Embryonic facial prominence (tissue), 1 donor: ENCODE data around the gene ITLN2.
"Not testable (repeated sequence)": the region's sequence is repeated elsewhere in the genome, so short reads cannot be mapped to it uniquely, and the experiment has no call there.

Experiments
- DNase-seq: peaks from one replicate; pipeline ENCODE4 v3.0.0-alpha.2; 2016; ENCODE audit errors: extremely low spot score

ITLN2 gene

GRCh38 chr1:160905617-160905989, 49.0 kb downstream of the ITLN2 start:
- DNase-seq: no peak

- no peak for DNase-seq
Measured at GRCh38 chr1:160904783-160905616, 49.6 kb downstream of the ITLN2 start.

- DNase-seq: not testable (repeated sequence)
Measured at GRCh38 chr1:160902251-160902650, 52.4 kb downstream of the ITLN2 start.

- no peak for DNase-seq
Measured at GRCh38 chr1:160901768-160902167, 52.8 kb downstream of the ITLN2 start.

- not testable (repeated sequence) for DNase-seq
Measured at GRCh38 chr1:160900683-160901082, 53.9 kb downstream of the ITLN2 start.
